GM12872 (cell line): ENCODE data around the gene EXOSC3.

Experiments used
- TF ChIP-seq, protein P1 (sequence below): IDR thresholded peaks from 3 replicates; pipeline ENCODE4 v1.5.1; 2011; ENCODE audit warnings: low read depth, mild to moderate bottlenecking, low read length, moderate library complexity; ENCODE audit not compliant: insufficient read depth

Gene EXOSC3

DNA sequence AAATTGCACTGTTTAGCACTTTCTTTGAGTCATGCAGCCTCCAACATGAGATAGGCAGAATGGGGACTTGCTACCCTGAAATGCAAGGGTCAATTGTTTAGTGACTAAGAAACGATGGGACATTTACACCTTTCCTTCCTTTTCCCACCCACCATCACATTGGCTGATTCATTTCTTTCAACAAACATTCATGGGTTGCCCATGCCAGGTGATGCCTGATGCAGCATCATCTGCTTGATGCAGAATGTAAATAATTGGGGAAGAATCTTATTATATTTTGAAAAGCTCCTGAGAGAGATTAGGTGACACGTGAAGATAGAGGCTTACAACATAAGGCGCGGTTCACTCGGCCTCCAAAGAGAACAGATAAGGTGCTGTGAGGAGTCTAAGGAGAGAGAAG lies 35.7 kb downstream of the EXOSC3 start:
- TF ChIP-seq, protein P1, sequence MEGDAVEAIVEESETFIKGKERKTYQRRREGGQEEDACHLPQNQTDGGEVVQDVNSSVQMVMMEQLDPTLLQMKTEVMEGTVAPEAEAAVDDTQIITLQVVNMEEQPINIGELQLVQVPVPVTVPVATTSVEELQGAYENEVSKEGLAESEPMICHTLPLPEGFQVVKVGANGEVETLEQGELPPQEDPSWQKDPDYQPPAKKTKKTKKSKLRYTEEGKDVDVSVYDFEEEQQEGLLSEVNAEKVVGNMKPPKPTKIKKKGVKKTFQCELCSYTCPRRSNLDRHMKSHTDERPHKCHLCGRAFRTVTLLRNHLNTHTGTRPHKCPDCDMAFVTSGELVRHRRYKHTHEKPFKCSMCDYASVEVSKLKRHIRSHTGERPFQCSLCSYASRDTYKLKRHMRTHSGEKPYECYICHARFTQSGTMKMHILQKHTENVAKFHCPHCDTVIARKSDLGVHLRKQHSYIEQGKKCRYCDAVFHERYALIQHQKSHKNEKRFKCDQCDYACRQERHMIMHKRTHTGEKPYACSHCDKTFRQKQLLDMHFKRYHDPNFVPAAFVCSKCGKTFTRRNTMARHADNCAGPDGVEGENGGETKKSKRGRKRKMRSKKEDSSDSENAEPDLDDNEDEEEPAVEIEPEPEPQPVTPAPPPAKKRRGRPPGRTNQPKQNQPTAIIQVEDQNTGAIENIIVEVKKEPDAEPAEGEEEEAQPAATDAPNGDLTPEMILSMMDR = no peak

DNA sequence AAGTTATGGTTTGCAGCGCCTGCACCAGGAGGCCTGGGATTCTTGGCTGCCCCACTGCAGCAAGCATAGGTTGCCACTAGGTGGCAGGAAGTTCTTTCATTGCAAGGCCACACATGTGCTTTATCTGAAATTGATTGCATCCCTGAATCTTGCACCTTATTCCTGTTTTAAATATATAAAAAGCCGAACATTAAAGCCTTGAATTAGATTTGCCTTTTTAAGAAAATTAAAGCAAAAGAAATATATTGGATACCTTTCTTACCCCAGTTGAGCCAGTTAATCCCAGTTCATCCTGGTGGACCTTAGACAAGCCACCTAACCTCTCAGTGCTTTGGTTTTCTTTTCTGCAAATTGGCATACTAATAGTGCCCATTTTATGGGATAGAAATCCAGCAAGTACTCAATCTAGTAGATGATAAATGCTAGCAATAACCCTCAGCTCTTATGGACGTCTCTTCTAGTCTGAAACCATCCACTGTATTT lies 37.6 kb downstream of the EXOSC3 start:
- TF ChIP-seq, protein P1 = peak; percentile 95

DNA sequence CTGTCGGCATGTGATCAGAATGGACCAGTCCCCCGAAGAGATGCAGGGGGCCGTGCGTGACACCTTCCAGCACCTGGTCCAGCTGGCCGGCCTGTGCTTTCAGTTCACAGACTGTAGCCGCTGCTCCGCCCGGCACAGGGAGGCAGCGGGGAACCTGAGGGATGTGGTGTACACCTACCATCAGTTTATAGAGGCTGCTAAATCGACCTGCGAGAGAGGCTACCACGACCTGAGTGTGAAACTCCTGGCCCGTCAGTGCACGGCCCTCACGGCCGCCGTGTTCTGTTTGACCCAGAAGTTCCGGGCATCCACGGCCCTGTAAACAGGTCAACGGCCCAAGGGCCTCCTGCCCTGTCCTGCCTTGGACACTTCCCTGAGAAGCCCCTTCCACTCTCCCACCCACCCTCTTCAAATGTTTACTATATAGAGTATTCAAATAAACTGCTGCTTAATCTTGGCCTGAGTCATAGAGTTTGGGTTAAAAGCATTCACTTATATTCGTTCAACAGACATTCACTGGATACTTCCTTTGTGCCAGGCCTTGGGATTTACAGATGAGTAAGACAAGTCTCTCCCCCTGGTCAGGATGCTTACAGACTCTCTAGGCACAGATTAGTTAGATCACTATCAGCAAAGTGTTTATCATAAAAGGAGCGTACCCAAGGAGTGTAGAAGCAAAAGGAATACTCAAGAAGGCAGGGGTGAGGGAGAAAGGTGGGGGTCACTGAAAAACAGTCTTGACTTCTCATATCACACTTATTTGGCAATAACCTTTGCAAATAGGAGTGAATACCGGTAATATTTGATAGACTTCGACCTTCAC lies 38.2 kb downstream of the EXOSC3 start:
- TF ChIP-seq, protein P1 = no peak

DNA sequence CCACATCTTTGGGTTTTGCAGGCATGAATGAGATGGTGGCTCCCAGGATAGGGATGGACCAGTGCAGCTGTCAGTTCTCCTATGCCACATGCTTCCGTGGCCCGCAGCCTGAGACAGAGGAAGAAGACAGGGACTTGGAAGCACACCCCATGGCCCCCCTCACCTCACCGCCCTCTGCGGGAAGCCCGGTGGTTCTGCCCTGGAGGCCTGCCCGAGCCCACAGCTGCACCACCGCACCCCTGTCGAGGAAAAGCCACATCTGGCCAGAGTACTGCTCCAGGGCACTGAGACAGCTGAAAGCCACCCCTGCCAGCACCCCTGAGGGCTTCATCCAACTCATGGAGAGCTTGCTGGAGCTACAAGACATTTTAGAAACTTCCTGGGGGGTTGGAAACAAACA lies 38.9 kb downstream of the EXOSC3 start:
- TF ChIP-seq, protein P1 = no peak

DNA sequence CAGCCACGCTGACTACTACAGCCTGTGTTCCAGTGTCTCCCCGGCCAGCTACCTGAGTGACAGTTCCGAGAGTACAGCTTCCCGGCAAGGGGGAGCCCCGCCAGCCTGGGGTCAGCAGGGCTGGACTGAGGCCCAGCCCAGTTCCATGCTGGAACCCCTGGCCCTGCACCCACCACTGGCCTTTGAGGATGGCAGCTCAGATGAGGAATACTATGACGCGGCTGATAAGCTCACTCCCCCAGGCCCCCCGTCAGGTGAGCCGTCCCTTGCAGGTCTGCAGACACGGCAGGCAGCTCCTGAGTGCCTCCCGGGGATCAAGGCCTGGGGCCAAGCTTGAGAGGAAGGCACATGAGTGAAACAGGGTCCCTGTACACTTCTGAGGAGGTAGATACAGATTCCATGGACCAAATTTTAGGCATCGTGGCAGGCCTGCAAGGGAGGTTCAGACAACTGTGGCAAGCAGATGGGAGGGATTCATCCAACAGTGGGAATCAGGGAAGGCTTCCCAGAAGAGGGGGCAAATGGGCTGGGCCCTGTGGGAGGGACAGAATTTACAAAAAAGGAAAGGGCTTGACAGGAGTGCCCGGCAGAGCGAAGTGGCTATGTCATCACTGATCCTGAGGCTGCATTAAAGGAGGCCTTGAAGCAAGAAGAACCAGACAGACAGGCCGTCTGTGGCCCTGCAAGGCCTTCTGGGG lies 44.1 kb downstream of the EXOSC3 start:
- TF ChIP-seq, protein P1 = no peak

DNA sequence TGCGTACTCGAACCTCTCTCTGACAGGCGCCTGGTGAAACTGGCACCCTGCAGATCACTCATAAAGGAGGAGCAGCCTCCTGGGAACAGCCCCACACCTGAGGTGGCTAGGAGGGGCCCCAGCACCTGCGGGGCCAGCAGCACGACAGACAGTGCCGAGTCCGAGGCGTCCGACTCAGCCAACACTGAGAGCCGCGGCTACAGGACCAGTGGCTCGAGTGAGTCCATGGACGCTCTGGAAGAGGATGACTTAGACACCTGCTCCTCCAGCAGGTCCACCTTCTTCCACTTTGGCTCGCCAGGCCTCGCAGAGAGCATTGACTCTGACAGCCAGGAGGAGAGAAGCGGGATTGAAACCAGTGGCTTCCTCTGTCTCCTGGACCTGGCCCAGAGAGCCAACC lies 44.7 kb downstream of the EXOSC3 start:
- TF ChIP-seq, protein P1 = no peak

DNA sequence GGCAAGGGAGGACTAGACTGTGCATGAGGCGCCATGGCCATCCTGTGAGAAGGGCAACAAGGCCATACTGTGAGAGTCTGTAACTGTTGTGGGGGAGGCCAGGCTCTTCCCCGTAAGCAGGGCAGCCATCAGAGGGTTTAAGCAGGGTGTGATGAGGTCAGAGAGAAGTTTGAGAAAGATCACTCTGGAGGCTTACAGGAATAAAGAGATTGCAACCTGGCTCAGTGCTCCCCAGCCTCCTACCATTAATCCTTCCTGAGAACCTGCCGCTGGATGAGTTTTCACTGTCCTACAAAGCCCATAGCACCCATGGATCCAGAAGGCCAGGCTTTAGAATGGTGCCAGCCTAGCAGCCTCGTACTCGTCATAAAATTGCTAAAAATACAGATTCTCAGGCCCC lies 45.6 kb downstream of the EXOSC3 start:
- TF ChIP-seq, protein P1 = no peak
